GM15510 (cell line): ENCODE results near the gene SLAMF7.

ENCODE experiments used
- POLR2A ChIP-seq: IDR thresholded peaks from 3 replicates; pipeline ENCODE4 v1.6.1; 2011; ENCODE audit warnings: borderline replicate concordance; ENCODE audit not compliant: insufficient read length; ENCODE audit errors: extremely low read depth

SLAMF7 gene

DNA sequence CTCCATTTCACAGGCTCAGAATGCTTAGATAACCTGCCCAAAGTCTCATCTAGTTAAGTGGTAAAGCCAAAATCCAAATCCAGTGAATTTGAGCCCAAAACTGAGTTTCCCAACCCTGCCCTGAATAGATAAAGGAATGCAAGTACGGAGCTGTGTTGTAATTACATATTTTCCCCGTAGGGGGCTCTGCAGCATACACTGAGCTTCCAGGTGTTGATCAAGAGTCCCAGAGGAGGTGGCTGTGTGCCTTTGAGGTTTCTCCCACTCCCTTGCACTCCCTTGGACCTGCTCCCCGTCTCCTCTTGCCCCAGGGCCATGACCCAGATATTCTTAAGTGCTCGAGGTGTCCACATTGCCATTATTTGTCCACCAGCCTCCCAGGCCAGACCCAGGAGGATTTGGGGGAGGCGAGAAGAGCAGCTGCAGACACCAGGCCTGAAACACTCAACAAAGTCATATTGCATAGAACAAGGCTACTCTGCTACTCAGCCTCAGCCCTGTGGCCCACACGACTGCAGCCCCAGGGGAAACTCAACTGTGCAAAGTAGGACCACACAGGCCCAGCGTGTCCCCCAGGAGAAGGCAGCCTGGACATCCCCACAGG lies 38.5 kb downstream of the SLAMF7 start:
- no peak for TF ChIP-seq POLR2A

DNA sequence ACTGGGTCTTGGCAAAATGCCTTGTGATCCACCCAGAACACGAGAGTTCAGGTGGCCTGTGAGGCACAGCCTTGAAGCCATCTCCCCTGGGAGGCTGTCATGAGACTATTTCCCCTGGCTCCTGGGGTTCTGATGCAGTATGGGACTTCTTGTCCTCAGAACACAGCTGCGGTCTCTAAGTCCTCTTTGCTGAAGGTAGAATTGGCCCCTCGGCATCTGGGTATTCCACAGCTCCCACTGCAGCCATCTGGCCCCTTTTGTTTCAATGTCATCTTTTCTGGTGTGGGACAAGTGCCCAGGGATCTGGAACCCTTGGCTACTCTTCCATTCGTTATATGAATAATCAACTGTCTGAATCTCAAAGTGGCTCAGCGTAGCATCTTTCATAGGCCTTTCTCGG lies 39.9 kb downstream of the SLAMF7 start:
- TF ChIP-seq POLR2A: no peak

DNA sequence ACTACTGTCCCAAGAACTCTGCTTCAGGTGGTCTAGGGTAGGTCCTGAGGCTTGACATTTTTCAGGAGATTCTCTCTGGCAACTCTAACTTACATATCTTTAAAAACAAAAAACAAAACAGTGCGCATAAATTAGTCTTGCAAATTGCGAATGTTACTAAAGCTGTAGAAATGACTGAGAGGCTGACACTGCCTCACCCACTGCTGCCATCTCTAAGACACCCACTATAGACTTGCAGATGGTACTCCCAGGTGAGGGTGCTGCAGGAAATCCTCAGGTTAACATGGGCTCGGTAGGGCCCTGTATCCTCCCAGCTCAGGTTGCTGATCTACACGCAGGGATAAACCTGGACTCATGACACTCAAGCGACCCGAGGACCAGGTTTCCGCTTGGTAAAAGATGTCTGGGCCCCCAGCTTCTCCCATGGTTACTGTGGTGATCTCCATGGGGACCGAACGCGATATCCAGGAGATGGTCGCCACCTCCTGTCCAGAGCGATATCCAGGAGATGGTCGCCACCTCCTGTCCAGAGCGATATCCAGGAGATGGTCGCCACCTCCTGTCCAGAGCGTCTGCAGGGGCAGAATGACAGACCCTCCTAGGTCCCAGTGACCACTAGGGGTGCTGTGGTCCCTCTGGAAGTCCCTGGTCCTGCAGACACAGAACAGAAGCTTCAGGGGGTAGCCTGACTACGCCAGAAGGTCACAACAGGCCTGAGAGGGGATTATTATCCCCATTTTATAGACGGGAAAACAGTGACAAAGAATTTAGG lies 40.8 kb downstream of the SLAMF7 start:
- no peak for TF ChIP-seq POLR2A

DNA sequence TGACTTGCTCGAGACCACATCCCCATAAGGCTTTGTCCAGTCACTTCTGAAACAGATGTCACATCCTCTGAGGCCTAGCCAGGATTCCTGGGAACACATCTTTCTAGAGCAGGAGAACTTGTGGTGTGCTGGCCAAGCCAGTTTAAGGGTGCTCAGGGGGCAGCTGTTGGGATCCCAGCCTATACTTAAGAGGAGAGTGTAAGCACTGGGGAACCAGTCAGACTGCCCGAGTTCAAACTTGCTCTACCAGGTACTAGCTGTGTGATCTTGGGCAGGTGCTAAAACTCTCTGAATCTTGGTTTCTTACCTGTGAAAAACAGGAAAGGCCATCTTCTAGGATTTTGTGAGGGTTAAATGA lies 41.3 kb downstream of the SLAMF7 start:
- no peak for TF ChIP-seq POLR2A

DNA sequence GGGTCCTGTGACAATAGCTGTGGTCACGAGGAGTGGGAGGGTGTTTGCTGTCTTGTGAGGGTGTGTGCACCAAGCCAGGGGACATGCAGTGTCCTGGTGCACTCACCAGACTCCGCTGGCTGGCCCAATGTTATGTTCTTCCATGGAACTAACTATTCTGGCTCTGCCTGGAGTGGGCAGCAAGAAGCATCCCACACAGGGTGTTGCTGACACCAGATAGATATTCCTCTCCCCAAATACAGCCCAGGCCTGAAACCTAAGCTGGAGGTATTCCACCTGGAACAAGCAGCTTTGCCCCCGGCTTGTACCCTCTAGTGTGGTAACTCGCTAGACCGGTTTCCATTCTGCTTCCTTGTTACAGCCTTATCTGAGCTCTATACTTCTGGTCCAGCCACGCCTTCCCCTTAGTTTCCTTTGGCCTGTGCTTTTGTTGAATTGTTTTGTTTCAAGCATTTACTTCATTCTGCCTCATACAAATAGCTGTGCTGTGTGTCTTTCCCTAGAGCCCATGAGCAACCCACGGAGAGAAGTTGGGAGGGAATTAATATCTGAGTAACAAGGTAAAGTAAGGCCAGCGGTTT lies 42.2 kb downstream of the SLAMF7 start:
- TF ChIP-seq POLR2A: no peak

DNA sequence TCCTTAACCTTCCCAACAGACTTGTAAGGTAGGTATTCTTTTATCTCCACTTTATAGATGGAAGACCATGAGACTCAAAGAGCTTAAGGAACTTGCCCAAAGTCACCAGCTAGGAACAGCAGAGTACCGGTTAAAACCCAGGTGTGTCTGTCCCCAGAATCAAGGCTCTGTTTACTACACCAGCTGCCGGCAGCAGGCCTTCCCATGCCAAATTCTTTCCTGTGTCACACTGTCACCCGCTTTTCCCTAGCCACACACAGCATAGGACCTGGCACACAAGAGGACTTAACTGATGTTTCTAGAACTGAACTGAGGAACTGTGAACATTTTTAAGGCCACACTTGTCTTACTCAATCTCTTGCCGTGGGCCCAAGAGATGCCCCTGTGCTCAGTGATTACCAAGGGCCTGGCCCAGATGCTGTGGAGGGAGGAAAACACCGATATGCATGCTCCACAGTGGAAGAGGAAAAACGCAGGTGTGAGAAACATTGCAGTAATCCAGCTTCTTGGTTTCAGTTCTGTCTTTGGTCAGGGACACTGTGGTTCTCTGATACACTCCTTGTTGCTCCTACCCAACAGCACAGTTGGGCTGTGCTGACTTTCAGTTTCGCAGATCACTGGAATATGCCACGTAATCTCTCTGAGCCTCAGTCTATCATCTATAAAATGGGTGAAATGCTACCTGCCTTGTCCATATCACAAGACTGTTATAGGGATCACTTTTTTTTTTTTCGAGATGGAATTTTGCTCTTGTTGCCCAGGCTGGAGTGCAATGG lies 43.1 kb downstream of the SLAMF7 start:
- TF ChIP-seq POLR2A: no peak

DNA sequence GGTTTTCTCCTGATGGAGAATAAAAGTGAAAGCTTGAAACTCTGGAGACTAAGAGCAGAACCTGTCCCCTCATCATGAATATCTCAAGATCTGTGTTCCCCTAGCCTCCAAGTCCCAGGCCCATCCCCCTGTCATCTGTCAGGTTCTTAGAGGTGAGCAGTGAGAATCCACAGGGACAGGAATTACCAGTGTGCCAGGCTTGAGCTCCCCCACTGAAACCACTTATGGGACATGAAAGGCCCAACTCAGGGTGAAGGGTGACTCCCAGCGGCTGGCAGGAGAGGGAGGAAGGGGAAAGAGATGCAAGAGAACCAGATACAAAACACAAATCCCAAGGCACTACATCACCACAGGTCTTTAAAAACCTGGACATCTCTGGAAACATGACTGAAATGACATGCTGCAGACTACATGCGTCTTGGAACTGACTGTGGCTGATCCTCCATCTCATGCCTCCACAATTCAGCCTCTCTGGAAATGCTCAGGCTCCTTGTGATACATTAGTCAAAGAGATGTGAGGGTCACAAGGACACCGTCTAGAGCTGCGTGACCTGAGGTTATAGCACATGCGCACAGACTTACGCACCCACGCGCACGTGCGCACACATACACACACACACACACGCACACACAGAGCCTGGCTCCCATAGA lies 50.1 kb downstream of the SLAMF7 start:
- TF ChIP-seq POLR2A: no peak

DNA sequence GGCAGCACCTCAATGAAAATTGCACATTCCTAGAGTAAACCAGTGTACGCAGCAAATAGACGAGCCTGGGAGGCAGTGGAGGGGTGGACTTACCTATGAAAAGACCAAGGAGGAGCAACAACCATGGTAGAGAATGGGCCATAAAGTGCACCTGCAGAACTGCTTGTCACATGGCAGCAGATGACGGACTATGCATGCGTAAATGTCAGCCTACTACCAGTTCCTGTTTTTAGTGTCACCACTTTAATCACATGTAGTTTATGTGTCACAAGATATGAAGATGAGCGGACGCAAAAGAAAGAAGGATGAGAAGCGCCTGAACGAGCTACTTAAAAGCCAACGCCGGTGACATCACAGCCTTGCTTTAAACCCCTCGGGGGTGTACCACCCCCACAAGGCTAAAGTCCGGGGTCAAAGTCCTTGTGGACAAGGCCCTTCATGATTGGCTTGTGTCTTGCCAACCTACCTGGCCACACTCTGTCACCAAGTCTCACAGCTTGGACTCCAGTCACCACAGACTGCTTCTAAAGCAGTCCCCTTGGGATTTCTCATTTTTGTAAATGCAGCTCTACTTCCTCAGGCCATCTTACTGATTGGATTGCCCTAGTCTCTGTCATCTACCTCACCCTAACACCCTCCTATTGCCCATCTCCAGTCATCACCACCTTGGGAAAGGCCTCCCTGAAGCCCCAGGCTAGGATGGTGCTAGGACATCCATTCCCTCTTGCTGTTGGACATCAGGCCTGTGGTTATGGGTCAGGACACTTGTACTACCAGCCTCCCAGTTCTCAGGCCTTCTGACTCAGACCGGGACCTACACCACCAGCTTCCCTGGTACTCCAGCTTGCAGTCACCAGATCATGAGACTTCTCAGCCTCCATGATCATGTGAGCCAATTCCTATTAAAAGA lies 50.9 kb downstream of the SLAMF7 start:
- TF ChIP-seq POLR2A: peak; percentile 14

DNA sequence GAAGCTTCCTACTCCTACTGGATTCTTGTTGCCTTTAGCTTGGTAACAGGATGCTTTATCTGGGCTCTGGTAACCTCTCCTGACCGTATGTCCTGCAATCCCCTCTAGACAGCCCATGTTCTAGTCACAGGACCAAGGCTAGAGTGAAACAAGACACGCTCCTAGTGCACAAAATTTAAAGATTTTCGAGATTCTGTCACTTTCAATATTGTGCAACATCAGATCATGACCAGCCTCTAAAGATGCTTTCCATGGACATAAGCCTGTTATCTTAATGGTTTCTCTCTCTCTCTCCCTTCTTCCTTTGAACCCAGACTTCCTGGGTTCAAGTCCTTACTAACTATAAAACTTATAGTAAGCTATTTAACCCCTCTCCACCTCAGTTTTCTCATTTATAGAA lies 55.3 kb downstream of the SLAMF7 start:
- TF ChIP-seq POLR2A: no peak

DNA sequence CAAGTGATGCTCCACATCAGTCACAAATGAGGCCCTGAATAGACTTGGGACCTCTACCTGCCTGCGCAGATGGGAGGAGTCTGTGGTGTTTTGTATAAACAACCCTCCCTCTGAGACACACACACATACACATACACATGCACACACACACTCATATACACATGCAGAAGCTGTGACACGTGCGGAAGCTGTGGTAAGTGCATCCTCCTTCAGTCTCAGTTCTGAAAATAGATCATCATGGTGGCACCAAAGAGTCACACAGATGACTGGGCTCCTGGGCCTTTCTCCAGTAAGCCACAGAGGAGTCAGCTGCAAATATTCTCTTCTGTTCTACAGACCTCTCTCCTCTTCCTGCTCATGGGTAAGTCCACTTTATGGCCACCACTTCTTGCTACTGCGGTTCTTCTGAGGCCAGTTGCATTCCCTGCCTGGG lies 56.9 kb downstream of the SLAMF7 start, which contains the start of gene LY9:
Gene LY9 (plus strand): TSS at position 224 of the 433 bp plus-strand sequence. CDS start 14 bp downstream, at position 238.
- no peak for TF ChIP-seq POLR2A

DNA sequence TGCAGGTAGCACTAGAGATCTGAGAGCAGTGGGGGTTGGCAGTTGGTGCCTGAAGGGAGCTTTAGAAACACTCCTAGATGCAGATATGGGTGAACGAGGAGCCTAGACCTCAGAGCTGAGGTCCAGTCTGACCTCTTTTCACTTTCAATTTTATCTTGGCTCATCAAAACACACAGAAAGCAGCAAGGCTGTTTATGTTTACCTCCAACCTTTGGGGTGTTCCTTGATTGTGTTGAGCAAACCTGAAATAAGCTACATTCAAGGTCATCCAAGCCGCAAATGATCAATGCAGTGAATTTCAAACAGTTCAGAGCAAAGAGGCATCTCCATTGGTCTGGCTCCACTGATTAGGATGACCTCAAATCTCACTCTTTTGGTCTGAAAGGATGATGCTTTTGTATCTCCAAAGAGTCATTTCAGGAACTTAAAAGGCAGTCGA lies 58.2 kb downstream of the SLAMF7 start:
- no peak for TF ChIP-seq POLR2A

DNA sequence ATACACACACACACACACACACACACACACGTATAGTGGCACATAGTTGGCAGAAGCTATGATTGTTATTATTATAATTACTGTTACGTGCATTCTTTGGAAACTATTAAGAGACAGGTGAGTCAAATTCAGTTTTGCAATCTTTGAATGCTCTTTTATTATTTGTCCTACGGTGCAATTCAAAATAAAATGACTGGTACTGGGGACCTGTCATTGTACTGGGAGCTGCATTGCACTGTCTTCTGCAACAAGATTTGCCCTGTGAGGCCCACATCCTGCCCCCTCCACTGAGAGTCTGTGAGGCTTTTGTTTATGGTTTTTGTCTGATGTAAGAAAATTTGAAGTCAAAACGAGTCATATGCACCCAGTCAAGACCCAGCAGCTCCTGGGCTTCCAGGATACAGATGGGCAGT lies 58.8 kb downstream of the SLAMF7 start:
- no peak for TF ChIP-seq POLR2A

DNA sequence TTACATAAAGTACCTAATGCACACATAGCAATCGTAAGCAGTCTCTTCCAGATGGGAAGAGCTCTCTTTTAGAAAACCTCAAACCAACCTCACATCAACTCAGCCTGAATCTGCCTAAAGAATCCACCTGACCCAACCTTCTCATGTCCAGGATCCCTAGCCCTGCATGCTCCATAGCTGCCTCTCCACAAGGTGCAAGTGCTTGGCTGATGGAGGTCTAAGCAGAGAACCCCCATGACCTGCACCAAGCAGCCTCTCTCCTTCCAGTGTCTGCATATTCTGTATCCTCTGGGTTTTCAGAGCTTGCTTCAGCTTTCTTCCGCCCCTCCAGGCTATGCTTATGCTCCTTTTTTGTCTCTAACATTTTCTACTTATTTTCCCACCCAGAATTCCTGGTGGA lies 59.4 kb downstream of the SLAMF7 start:
- TF ChIP-seq POLR2A: no peak

DNA sequence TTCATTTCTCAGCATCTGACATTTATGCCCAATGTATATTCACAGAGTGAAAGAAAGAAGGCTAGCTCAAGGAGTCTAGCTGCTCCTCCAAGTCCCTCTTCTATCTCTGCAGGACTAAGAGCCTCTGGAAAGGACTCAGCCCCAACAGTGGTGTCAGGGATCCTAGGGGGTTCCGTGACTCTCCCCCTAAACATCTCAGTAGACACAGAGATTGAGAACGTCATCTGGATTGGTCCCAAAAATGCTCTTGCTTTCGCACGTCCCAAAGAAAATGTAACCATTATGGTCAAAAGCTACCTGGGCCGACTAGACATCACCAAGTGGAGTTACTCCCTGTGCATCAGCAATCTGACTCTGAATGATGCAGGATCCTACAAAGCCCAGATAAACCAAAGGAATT lies 60.6 kb downstream of the SLAMF7 start:
- no peak for TF ChIP-seq POLR2A
